ENCODE data around the gene PLCD1.

Gene PLCD1

GRCh38 chr3:37995652-37996641, 33.5 kb downstream of the PLCD1 start:
- in situ Hi-C loops (cut with HindIII; ENCODE audit: low sequenced_read_pairs): no loop called here
- TF ChIP-seq, protein P1, sequence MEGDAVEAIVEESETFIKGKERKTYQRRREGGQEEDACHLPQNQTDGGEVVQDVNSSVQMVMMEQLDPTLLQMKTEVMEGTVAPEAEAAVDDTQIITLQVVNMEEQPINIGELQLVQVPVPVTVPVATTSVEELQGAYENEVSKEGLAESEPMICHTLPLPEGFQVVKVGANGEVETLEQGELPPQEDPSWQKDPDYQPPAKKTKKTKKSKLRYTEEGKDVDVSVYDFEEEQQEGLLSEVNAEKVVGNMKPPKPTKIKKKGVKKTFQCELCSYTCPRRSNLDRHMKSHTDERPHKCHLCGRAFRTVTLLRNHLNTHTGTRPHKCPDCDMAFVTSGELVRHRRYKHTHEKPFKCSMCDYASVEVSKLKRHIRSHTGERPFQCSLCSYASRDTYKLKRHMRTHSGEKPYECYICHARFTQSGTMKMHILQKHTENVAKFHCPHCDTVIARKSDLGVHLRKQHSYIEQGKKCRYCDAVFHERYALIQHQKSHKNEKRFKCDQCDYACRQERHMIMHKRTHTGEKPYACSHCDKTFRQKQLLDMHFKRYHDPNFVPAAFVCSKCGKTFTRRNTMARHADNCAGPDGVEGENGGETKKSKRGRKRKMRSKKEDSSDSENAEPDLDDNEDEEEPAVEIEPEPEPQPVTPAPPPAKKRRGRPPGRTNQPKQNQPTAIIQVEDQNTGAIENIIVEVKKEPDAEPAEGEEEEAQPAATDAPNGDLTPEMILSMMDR (IDR thresholded peaks at IDR 0.05; ENCODE audit: low read depth, low read length): no peak
- DNase-seq (ENCODE audit: low read depth, low spot score): no peak
- H3K4me3 ChIP-seq (ENCODE audit: low read depth, low read length): no peak overlapping the region

DNA sequence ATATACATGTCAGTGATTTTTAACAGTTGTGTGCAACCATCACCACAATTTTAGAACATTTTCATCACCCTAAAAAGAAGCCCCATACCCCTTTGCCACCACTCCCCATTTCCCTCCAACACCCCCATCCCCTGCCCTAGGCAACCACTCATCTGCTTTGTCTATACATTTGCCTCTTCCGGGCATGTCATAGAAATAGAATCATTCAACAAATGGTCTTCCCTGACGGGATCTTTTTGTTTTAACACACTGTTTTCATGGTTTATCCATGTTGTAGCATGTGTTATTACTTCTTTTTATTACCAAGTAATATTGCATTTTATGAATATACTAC, 34.8 kb downstream of the PLCD1 start:
- DNase-seq (ENCODE audit: low read depth, low spot score): no peak
- H3K4me3 ChIP-seq (ENCODE audit: low read depth, low read length): peak overlapping the region; percentile 63
- TF ChIP-seq, protein P1 (IDR thresholded peaks at IDR 0.05; ENCODE audit: low read depth, low read length): no peak
- in situ Hi-C loops (cut with HindIII; ENCODE audit: low sequenced_read_pairs): no loop called here

- DNase-seq (ENCODE audit: low read depth, low spot score): peak; percentile 76
- peak overlapping the region; percentile 63 for H3K4me3 ChIP-seq (ENCODE audit: low read depth, low read length)
- TF ChIP-seq, protein P1 (IDR thresholded peaks at IDR 0.05; ENCODE audit: low read depth, low read length): peak; percentile 9
- in situ Hi-C loops (cut with HindIII; ENCODE audit: low sequenced_read_pairs): no loop called here
These were observed 35.4 kb downstream of the PLCD1 start for GRCh38 chr3:37993820-37994638.

GRCh38 chr3:37993460-37993819, 36.0 kb downstream of the PLCD1 start:
- TF ChIP-seq, protein P1 (IDR thresholded peaks at IDR 0.05; ENCODE audit: low read depth, low read length): no peak
- peak overlapping the region; percentile 63 for H3K4me3 ChIP-seq (ENCODE audit: low read depth, low read length)
- in situ Hi-C loops (cut with HindIII; ENCODE audit: low sequenced_read_pairs): no loop called here
- no peak for DNase-seq (ENCODE audit: low read depth, low spot score)

DNA sequence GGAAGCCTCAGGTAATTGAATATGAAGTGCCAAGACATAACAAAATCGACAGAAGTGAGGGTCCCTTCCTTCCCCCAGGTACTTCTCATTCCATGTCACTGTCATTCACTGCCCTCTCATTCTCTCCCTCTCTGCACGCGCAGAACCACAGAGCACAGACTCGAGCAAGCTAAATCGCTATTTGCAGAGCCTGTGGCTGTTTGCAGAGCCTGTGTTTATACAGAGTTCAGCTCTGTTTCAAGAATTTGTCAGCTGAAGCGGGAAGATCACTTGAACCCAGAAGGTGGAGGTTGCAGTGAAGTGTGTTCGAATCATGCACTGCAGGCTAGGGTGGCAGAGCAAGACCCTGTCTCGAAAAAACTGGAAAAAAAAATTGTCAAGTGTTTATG, 36.4 kb downstream of the PLCD1 start:
- DNase-seq (ENCODE audit: low read depth, low spot score): no peak
- TF ChIP-seq, protein P1 (IDR thresholded peaks at IDR 0.05; ENCODE audit: low read depth, low read length): no peak
- no peak overlapping the region for H3K4me3 ChIP-seq (ENCODE audit: low read depth, low read length)
- in situ Hi-C loops (cut with HindIII; ENCODE audit: low sequenced_read_pairs): no loop called here

GRCh38 chr3:37992271-37993066, 37.0 kb downstream of the PLCD1 start:
- in situ Hi-C loops (cut with HindIII; ENCODE audit: low sequenced_read_pairs): no loop called here
- H3K4me3 ChIP-seq (ENCODE audit: low read depth, low read length): no peak overlapping the region
- TF ChIP-seq, protein P1 (IDR thresholded peaks at IDR 0.05; ENCODE audit: low read depth, low read length): no peak
- no peak for DNase-seq (ENCODE audit: low read depth, low spot score)
